GM18511 (cell line): ENCODE measurements around the gene NAIF1.

ENCODE experiments used
- ATAC-seq: cut with Tn5 transposase; IDR thresholded peaks from one replicate; pipeline ENCODE4 v1.9.1; 2021; ENCODE audit warnings: mild to moderate bottlenecking, moderate library complexity; ENCODE audit not compliant: unreplicated experiment

Gene NAIF1

GRCh38 chr9:128102861-128103588 is 35.9 kb upstream of the NAIF1 start:
- no peak for ATAC-seq

DNA sequence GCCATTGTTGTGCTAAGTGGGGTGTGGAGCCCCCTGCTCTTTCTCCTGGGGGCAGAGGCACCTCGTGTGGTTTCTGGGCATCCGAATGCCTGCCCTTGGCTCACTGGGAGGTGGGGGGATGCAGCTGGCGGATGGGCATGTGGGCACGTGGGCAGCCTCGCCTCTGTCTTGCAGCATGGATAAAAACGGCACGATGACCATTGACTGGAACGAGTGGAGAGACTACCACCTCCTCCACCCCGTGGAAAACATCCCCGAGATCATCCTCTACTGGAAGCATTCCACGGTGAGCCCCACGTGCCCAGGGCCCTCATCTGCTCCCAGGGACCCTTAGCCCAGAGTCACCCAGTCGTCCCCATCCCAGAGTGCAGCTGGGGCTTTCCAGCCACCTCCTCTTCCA is 35.1 kb upstream of the NAIF1 start:
- ATAC-seq, result no peak

- ATAC-seq, result no peak
Measured at GRCh38 chr9:128101690-128102089, 34.6 kb upstream of the NAIF1 start.

DNA sequence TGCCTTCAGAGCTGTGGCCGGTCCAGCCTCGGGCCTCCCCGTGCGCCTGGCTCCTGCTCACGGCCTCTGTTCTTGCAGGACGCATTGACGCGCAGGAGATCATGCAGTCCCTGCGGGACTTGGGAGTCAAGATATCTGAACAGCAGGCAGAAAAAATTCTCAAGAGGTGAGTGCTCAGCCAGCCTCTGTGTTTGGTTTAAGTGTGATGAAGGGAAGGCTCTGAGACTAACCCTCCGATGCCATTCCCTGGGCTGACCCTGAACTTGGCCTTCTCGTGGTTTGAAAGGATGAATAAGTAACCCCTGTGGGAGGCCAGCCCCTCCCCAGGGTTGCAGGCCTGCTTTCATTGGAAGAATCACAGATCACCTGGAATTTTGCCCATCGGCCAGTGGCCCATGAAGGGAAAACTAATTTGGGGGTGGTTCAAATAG is 34.1 kb upstream of the NAIF1 start:
- ATAC-seq, result no peak

- no peak for ATAC-seq
Measured at GRCh38 chr9:128100581-128100980, 33.5 kb upstream of the NAIF1 start.

DNA sequence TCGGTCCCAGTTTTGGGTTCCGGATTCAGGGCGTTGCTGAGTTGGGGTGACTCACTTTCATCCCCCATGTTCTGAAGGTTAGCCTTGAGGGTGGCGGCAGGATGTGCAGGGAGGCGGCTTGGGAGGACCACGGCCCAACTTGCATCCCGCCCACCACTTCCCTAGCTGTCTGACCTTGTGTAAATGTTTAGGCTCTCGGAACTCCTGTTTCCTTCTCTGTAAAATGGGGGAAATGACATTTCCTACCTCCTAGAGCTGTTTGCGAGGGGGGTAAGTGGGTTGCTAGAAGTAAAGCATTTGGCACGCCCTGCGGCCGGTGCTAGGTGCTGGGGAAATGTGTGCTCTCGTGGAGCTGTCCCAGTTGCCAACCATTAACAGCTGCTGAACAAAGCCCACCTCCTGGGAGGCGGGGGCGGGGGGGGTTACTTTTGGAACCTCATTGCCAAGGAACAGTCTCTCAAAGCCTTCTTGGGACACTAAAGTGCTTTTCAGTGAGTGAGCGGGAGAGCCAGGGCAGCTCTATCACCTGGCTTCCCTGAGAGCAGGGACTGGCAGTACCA is 32.9 kb upstream of the NAIF1 start:
- ATAC-seq, result no peak

DNA sequence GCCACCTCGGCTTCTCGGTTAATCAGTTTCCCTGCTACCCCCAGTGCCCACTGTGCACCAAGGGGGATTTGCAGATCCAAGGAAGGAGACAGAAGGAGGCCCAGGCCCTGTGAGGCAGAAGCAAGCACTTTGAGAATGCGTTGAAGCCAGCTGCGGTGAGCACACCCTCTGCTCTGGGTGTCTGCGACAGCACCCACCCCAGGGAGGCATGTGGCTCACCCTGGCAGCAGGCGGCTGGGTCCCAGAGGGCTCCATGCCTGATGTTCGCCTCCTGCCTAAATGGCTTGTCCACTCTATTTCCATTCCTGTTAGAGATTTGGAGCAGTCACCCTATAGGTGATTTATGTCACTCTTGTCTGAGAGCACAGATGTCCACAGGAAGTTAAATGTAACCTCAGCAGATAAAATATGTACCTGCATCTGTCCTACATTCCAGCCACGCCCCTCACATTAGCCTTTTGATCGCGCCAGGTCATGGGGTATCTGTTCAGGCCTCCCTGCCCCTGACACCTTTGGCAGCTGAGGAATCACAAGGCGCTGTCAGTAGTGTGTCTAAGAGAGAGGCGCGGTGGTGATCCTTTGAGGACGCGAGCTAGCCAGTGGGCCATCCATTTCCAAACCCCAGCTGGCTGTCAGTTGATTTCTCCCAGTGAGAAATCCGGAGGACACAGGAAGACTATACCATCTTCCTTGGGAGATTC is 32.3 kb upstream of the NAIF1 start:
- no peak for ATAC-seq

- no peak for ATAC-seq
Measured at GRCh38 chr9:128098297-128099230, 31.4 kb upstream of the NAIF1 start.

DNA sequence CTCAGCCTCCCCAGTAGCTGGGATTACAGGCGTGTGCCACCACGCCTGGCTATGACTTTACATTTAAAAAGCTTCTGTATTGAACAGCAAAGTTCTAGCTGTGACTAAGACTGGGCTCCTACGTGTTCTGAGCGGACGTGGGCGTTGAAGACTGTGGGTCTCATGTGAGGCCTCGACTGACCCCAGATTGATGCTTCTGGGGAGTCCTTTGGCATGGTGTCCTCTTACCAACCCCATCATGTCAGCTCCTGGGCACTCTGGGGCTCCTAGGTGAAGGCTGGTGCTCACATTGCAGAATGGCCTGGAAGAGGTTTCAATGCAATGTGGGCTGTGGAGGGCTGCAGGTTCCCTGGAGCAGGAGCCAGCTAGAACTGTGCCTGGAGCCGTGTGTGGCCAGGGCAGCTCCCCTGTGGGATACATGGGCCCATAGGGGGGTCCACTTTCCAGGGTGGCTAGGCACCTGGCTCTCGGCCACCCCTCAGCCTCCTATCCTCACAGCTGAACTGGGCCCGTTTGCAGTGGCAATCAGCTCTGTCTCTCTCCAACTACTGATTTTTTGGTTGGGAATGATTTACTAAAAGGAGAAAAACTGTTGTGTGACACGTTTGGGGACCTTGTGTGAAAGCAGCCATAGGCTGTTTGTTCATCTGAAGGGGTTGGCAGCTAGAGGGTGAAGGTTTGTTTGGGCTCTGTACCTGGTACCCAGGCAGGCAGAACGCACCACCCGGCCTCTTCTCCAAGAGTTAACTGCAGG is 30.6 kb upstream of the NAIF1 start:
- ATAC-seq, result no peak

DNA sequence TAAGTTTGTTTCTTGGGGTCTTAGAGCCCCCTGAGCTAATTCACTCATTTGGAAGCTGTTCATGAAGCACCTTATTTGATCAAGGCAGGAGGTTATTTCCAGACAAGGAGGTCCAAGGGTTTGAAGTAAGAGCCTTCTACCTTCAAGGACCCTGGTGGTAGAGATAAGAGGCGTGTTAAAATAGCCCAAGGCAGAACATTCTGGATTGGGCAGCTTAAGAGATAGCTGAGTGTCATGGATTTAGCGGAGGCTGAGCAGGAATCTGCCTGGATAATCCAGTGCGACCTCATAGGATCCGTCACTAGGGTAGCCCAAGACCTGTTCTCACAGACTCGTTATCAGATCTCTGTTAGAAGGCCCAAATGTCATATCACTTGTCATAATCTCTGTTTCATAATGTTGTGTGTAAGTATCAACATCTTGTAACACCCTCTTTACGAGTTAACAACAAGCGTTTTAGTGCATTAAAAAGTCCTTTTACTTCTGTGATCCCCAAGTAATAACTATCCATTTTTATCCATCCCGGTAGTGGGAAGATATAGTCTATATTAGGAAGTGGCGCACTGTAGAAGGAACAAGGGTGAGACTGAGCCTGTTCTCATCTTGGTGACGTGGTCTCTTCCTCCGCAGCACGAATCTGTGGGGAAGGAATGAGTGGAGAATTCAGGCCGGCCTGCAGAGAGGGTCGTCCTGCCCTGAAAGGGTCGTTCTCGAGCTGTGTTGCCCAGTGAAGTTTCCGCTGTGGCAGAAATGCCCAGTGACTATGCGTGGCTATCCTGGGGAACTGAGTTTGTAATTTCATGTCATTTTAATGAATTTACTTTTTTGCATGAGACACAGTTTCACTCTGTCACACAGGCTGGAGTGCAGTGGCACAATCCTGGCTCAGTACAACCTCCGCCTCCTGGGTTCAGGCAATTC is 29.8 kb upstream of the NAIF1 start:
- ATAC-seq, result no peak

DNA sequence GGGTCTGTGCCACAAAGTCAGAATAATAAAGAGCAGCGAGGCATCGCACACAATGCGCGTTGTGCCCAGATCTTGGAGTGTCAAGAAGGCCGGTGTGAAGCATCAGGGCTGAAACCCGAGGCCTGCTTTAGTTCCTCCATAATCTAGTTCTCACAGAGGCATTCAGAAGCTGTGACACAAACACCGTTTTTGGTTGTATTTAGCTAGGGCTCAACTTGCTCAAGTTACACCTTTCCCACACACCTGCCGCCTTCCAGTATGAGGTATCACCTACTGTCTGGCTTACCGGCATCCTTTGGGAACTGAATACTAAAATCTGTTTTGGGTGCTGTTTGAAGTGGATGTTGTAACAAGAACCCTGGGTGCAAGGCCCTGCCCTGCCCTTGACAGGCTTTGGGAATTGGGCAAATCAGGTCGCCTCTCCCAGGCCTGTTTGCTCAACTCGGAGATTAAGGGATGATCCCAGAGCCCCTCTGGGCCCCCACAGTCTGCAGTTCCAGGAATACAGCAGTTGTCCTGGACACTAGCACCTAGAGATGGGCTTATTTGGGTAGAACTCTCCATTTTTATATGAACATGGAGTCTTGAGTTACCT is 27.9 kb upstream of the NAIF1 start:
- ATAC-seq, result no peak

- peak; percentile 97 for ATAC-seq
Measured at GRCh38 chr9:128094166-128094949, 27.2 kb upstream of the NAIF1 start.

DNA sequence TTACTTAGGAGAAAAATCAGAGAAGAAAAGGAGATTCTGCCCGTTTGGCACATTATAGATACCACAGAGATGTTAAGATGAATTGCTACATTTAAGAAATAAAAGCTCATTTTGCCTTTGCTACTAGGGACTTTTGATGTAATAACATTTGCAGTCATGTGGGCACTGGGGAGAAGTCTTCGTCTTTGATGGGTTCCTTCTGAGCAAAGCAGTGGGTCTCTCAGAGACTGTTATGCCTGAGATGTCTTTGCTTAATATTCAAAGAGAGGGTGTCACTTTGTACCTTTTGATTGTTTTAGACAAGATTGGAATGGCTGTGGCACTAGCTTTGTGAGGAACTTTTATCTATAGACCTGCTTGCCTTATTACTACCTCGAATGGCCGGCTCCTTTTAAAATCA is 25.9 kb upstream of the NAIF1 start:
- no peak for ATAC-seq

DNA sequence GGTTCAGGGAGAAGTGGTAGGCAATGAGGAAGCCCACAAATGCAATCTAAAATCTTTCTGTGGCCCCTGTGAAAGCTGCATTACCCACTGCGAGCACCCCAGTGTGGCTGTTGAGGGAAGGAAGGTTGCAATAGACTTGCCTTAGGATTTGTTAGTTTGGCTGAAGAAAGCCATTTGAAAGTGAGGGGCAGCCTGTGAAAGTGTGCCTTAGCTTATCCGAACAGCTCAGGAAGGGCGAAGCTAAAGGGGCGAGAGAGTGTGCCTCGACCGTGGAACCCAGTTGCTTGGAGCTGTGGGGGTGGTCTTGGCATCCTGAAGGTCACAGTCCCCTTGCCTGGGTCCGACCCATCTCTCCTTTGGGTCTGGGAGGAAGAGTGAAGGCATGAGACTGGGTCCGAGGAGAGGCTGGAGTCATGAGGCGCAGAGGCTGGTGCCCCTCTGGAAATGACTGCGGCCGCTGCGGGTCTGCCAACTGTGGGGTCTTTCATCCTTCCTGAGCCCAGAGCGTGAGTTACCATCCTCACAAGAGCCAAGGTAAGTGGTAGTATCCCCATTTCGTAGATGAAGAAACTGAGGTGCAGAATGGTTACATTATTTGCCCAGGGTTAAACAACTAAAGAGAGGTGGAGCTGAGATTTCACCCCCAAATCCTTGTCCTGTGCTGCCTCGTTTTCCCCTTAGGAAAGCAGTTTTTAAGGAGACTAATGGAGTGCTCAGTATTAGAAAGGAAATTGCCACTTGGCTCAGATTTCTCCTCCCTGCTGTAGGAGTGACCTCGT is 25.3 kb upstream of the NAIF1 start:
- no peak for ATAC-seq

DNA sequence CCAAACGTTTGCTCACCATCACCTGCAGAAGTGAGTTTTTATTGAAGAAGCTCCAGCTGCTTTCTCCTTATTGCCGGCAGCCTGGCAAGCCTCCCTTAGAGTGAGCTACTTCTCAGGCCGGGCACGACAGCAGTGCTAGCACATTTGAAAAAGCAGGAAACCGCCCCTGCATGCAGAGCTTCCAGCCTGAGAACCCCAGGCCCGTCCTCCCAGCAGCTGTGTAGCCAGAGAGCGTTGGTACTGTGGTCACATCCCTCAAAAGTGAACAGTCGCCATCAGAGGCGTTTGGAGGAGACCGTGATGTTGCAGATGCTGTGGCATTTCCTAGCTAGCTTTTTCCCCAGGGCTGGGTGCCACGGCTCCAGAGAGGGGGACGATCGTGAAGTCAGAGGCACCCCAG is 24.5 kb upstream of the NAIF1 start:
- no peak for ATAC-seq

DNA sequence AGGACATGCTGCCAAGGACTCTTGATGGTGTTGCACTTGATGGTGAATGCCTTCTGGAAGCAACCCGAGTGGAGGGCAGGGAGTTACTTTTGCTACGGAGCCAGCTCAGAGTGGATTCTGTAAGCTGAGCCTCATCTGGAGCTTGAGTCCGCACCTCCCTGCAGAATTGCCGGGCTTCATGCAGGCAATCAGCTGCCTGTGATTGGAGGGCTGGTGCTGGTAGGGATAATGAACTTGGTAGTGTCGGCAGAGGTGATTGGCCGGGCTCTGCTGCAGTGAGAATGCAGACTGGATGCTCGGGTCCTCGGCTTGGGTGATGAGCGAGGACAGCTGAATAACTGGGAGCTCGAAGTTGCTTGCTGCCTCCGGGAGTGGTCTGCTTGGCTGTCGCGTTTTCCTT is 24.0 kb upstream of the NAIF1 start:
- ATAC-seq, result no peak

DNA sequence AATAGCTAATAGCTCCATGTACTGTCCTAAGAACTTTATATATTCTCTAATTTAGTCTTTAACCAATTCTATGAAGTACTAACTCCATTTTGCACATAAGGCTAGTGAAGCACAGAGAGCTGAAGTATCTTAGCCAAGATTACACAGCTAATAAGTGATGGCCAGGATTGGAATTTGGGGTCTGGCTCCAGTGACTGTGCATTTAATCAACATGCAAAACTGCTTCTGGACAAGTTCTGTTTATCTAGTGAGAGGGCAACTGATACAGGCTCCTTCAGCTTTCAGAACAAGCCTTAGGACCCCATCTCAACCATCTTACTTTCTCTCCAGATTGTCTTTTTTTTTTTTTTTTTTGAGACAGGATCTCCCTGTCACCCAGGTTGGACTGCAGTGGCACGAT is 22.2 kb upstream of the NAIF1 start:
- no peak for ATAC-seq
